GM23338 (cell line): Measurements from ENCODE around the gene TRIM59. TPM values are rescaled to one million over a fixed set of nuclear protein-coding genes. Genes with fewer than 3 reads are reported as not detected.

ENCODE experiments used
- ATAC-seq: fragments of 200-7000 bp; cut with Tn5 transposase; 3 replicates; pipeline ENCODE4 v1.9.1; 2020
- DNase-seq: peaks from one replicate; pipeline ENCODE4 v3.0.0-alpha.2; 2015; ENCODE audit warnings: low spot score
- H2AFZ ChIP-seq: fragments of 200-600 bp; sonication (generic); 2 replicates; pipeline ENCODE4 v1.8.0; 2016; ENCODE audit warnings: antibody characterized with exemption, mild to moderate bottlenecking, moderate library complexity
- H3F3A ChIP-seq: fragments of 200-600 bp; sonication (generic); replicated peaks from 2 replicates; pipeline ENCODE4 v1.8.0; 2017; ENCODE audit warnings: antibody characterized with exemption, mixed run types, low read depth
- H3K27ac ChIP-seq: fragments of 200-600 bp; sonication (generic); 2 replicates; pipeline ENCODE4 v1.6.1; 2016; ENCODE audit warnings: low read depth
- H3K27me3 ChIP-seq: fragments of 200-600 bp; sonication (generic); 2 replicates; pipeline ENCODE4 v1.8.0; 2016; ENCODE audit warnings: mild to moderate bottlenecking, mixed run types, moderate library complexity; ENCODE audit not compliant: insufficient read depth
- H3K36me3 ChIP-seq: fragments of 200-600 bp; sonication (generic); 2 replicates; pipeline ENCODE4 v1.8.0; 2016; ENCODE audit warnings: mild to moderate bottlenecking; ENCODE audit not compliant: insufficient read depth
- H3K4me1 ChIP-seq: fragments of 200-600 bp; sonication (generic); 2 replicates; pipeline ENCODE4 v1.8.0; 2016; ENCODE audit warnings: mild to moderate bottlenecking, moderate library complexity; ENCODE audit not compliant: insufficient read depth
- H3K4me2 ChIP-seq: fragments of 200-600 bp; sonication (generic); 2 replicates; pipeline ENCODE4 v1.7.1; 2017; ENCODE audit warnings: mixed run types
- H3K4me3 ChIP-seq: fragments of 200-600 bp; sonication (generic); 2 replicates; pipeline ENCODE4 v1.6.1; 2016; ENCODE audit warnings: mixed run types
- H3K79me2 ChIP-seq: fragments of 200-600 bp; sonication (generic); replicated peaks from 2 replicates; pipeline ENCODE4 v1.8.0; 2017; ENCODE audit warnings: mild to moderate bottlenecking; ENCODE audit not compliant: insufficient read depth
- H3K9me2 ChIP-seq: fragments of 200-600 bp; sonication (generic); 2 replicates; pipeline ENCODE4 v1.8.0; 2017; ENCODE audit not compliant: insufficient read depth
- H4K20me1 ChIP-seq: fragments of 200-600 bp; sonication (generic); replicated peaks from 2 replicates; pipeline ENCODE4 v1.8.0; 2017; ENCODE audit warnings: mild to moderate bottlenecking; ENCODE audit not compliant: insufficient read depth
- H3K27ac Mint-ChIP-seq: 2 replicates; pipeline ENCODE4 v1.8.0; 2020; ENCODE audit warnings: inconsistent platforms, mild to moderate bottlenecking, moderate library complexity, mixed read lengths
- H3K27me3 Mint-ChIP-seq: 3 replicates; pipeline ENCODE4 v1.8.0; 2022; ENCODE audit warnings: low read depth, mild to moderate bottlenecking, moderate library complexity, mixed read lengths, inconsistent platforms; ENCODE audit not compliant: insufficient read depth, poor library complexity
- H3K36me3 Mint-ChIP-seq: 3 replicates; pipeline ENCODE4 v1.8.0; 2021; ENCODE audit warnings: low read depth, mild to moderate bottlenecking, inconsistent platforms, moderate library complexity, mixed read lengths
- H3K4me1 Mint-ChIP-seq: 3 replicates; pipeline ENCODE4 v1.8.0; 2020; ENCODE audit warnings: mild to moderate bottlenecking, inconsistent platforms, mixed read lengths
- H3K4me3 Mint-ChIP-seq: 3 replicates; pipeline ENCODE4 v1.8.0; 2021; ENCODE audit warnings: moderate library complexity, mild to moderate bottlenecking, inconsistent platforms, mixed read lengths
- H3K9me3 Mint-ChIP-seq: 3 replicates; pipeline ENCODE4 v1.8.0; 2020; ENCODE audit warnings: moderate library complexity, mild to moderate bottlenecking, inconsistent platforms, mixed read lengths
- CREB1 ChIP-seq: fragments of 250-450 bp; sonication (Bioruptor Pico); IDR thresholded peaks from 2 replicates; pipeline ENCODE4 v1.5.0; 2020; ENCODE audit warnings: low read depth, mild to moderate bottlenecking, moderate library complexity
- EZH2phosphoT487 ChIP-seq: fragments of 200-600 bp; sonication (generic); IDR thresholded peaks from one replicate; pipeline ENCODE4 v1.8.1; 2018; ENCODE audit warnings: antibody characterized with exemption; ENCODE audit not compliant: unreplicated experiment
- JUNB ChIP-seq: IDR thresholded peaks from one replicate; pipeline ENCODE4 v1.6.1; 2016; ENCODE audit warnings: antibody characterized with exemption; ENCODE audit not compliant: unreplicated experiment
- NANOG ChIP-seq: IDR thresholded peaks from 2 replicates; pipeline ENCODE4 v1.6.1; 2016; ENCODE audit warnings: antibody characterized with exemption, borderline replicate concordance
- POLR2AphosphoS5 ChIP-seq: IDR thresholded peaks from 2 replicates; pipeline ENCODE4 v1.6.1; 2016; ENCODE audit warnings: antibody characterized with exemption, low read depth
- REST ChIP-seq: IDR thresholded peaks from one replicate; pipeline ENCODE4 v1.6.1; 2018; ENCODE audit warnings: antibody characterized with exemption; ENCODE audit not compliant: unreplicated experiment
- STAT1 ChIP-seq: IDR thresholded peaks from one replicate; pipeline ENCODE4 v1.6.1; 2016; ENCODE audit warnings: antibody characterized with exemption; ENCODE audit not compliant: unreplicated experiment
- ZNF114 ChIP-seq: fragments of 250-450 bp; sonication (Bioruptor Pico); IDR thresholded peaks from 2 replicates; pipeline ENCODE4 v1.5.0; 2020; ENCODE audit warnings: mild to moderate bottlenecking, moderate library complexity
- polyA plus RNA-seq: library from polyadenylated mRNA; unstranded; fragments of >200 nt; fragmentation: Nextera tagmentation; extraction: Ambion mirVana; gene quantifications from 2 replicates; pipeline ENCODE4 v1.2.1, GENCODE V29; 2016
- total RNA-seq: library from RNA; depleted of rRNA; stranded (reverse); fragments of >200 nt; shearing (Covaris generic); gene quantifications from 2 replicates; pipeline ENCODE4 v1.2.3, GENCODE V29; 2014
- TF ChIP-seq, protein P1 (sequence below), 2 experiments: fragments of 200-600 bp in 1 of 2; sonication (generic) in 1 of 2; conservative IDR thresholded peaks; 2 replicates each; pipeline versions ENCODE4 v1.5.1 to v1.6.1; 2016 to 2017; ENCODE audit warnings: antibody characterized with exemption in 2 of 2, low read depth in 2 of 2, mild to moderate bottlenecking in 2 of 2, moderate library complexity in 1 of 2
- TF ChIP-seq, protein P2 (sequence below): fragments of 250-450 bp; sonication (Bioruptor Pico); IDR thresholded peaks from 2 replicates; pipeline ENCODE4 v1.5.0; 2020; ENCODE audit warnings: mild to moderate bottlenecking, moderate library complexity
- TF ChIP-seq, protein P3 (sequence below): IDR thresholded peaks from 2 replicates; pipeline ENCODE4 v1.6.1; 2016; ENCODE audit warnings: antibody characterized with exemption

Gene TRIM59
- total and polyA plus RNA-seq, 2 experiments from 2014 or later: 46.2 to 98.6 TPM

DNA sequence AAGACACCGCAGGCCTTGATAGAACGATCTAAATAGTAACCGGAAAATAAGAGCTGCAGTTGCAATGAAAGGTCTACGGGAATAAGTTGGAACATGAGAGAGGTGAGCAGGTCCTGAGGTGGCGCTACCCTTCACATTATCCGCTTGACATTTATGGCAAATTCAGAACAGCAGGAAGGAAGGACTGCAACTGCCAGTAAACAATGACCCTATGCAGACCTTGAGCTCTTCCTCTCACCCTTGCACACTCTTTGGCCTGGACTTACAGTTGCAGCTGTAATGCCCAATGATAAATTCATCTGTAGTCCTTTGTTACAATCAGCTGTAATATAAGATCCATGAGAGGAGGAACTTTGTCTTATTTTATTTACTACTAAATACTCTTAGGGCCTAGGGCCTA, 32.3 kb upstream of the TRIM59 start:
- Histone ChIP-seq H3K4me2 (no peak overlapping the region), H3K9me2 (no peaks in the 10 kb centered on the region), H2AFZ (0 out of 2 replicates have a peak overlapping the region, but pooled peaks have one; percentile 10), H3K27ac (no peak overlapping the region), H3K4me1 (no peaks in the 10 kb centered on the region), H3K36me3 (no peaks in the 10 kb centered on the region), H4K20me1 (no peaks in the 10 kb centered on the region), H3K4me3 (no peak overlapping the region), H3F3A (no peaks in the 10 kb centered on the region), H3K27me3 (no peaks in the 10 kb centered on the region), H3K79me2 (no peaks in the 10 kb centered on the region)
- H3K36me3 Mint-ChIP-seq: no peaks in the 10 kb centered on the region
- DNase-seq: no peak
- H3K4me3 Mint-ChIP-seq: no peak overlapping the region
- H3K9me3 Mint-ChIP-seq: no peaks in the 10 kb centered on the region
- TF ChIP-seq POLR2AphosphoS5 (no peak), NANOG (no peak), STAT1 (no peak), CREB1 (CRISPR knock-in tag) (no peak), EZH2phosphoT487 (no peak), REST (no peak), ZNF114 (no peak), JUNB (no peak)
- TF ChIP-seq, protein P1, sequence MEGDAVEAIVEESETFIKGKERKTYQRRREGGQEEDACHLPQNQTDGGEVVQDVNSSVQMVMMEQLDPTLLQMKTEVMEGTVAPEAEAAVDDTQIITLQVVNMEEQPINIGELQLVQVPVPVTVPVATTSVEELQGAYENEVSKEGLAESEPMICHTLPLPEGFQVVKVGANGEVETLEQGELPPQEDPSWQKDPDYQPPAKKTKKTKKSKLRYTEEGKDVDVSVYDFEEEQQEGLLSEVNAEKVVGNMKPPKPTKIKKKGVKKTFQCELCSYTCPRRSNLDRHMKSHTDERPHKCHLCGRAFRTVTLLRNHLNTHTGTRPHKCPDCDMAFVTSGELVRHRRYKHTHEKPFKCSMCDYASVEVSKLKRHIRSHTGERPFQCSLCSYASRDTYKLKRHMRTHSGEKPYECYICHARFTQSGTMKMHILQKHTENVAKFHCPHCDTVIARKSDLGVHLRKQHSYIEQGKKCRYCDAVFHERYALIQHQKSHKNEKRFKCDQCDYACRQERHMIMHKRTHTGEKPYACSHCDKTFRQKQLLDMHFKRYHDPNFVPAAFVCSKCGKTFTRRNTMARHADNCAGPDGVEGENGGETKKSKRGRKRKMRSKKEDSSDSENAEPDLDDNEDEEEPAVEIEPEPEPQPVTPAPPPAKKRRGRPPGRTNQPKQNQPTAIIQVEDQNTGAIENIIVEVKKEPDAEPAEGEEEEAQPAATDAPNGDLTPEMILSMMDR (conservative IDR thresholded peaks at IDR 0.05; ENCODE audit: low read depth in 2 of 2): no peak
- TF ChIP-seq, protein P2, sequence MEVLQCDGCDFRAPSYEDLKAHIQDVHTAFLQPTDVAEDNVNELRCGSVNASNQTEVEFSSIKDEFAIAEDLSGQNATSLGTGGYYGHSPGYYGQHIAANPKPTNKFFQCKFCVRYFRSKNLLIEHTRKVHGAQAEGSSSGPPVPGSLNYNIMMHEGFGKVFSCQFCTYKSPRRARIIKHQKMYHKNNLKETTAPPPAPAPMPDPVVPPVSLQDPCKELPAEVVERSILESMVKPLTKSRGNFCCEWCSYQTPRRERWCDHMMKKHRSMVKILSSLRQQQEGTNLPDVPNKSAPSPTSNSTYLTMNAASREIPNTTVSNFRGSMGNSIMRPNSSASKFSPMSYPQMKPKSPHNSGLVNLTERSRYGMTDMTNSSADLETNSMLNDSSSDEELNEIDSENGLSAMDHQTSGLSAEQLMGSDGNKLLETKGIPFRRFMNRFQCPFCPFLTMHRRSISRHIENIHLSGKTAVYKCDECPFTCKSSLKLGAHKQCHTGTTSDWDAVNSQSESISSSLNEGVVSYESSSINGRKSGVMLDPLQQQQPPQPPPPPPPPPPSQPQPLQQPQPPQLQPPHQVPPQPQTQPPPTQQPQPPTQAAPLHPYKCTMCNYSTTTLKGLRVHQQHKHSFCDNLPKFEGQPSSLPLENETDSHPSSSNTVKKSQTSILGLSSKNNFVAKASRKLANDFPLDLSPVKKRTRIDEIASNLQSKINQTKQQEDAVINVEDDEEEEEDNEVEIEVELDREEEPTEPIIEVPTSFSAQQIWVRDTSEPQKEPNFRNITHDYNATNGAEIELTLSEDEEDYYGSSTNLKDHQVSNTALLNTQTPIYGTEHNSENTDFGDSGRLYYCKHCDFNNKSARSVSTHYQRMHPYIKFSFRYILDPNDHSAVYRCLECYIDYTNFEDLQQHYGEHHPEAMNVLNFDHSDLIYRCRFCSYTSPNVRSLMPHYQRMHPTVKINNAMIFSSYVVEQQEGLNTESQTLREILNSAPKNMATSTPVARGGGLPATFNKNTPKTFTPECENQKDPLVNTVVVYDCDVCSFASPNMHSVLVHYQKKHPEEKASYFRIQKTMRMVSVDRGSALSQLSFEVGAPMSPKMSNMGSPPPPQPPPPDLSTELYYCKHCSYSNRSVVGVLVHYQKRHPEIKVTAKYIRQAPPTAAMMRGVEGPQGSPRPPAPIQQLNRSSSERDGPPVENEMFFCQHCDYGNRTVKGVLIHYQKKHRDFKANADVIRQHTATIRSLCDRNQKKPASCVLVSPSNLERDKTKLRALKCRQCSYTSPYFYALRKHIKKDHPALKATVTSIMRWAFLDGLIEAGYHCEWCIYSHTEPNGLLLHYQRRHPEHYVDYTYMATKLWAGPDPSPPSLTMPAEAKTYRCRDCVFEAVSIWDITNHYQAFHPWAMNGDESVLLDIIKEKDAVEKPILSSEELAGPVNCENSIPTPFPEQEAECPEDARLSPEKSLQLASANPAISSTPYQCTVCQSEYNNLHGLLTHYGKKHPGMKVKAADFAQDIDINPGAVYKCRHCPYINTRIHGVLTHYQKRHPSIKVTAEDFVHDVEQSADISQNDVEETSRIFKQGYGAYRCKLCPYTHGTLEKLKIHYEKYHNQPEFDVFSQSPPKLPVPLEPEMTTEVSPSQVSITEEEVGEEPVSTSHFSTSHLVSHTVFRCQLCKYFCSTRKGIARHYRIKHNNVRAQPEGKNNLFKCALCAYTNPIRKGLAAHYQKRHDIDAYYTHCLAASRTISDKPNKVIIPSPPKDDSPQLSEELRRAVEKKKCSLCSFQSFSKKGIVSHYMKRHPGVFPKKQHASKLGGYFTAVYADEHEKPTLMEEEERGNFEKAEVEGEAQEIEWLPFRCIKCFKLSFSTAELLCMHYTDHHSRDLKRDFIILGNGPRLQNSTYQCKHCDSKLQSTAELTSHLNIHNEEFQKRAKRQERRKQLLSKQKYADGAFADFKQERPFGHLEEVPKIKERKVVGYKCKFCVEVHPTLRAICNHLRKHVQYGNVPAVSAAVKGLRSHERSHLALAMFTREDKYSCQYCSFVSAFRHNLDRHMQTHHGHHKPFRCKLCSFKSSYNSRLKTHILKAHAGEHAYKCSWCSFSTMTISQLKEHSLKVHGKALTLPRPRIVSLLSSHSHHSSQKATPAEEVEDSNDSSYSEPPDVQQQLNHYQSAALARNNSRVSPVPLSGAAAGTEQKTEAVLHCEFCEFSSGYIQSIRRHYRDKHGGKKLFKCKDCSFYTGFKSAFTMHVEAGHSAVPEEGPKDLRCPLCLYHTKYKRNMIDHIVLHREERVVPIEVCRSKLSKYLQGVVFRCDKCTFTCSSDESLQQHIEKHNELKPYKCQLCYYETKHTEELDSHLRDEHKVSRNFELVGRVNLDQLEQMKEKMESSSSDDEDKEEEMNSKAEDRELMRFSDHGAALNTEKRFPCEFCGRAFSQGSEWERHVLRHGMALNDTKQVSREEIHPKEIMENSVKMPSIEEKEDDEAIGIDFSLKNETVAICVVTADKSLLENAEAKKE (CRISPR knock-in tag): no peak
- TF ChIP-seq, protein P3, sequence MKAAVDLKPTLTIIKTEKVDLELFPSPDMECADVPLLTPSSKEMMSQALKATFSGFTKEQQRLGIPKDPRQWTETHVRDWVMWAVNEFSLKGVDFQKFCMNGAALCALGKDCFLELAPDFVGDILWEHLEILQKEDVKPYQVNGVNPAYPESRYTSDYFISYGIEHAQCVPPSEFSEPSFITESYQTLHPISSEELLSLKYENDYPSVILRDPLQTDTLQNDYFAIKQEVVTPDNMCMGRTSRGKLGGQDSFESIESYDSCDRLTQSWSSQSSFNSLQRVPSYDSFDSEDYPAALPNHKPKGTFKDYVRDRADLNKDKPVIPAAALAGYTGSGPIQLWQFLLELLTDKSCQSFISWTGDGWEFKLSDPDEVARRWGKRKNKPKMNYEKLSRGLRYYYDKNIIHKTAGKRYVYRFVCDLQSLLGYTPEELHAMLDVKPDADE: no peak
- H3K27ac Mint-ChIP-seq: no peak overlapping the region
- no peak for ATAC-seq
- H3K4me1 Mint-ChIP-seq: peaks cover 3% of the 10 kb centered on the region; the same call in 1 of the 3 replicates
- H3K27me3 Mint-ChIP-seq: peaks cover 4% of the 10 kb centered on the region
